GM10248 (cell line): ENCODE results near the gene ZNF549.

ENCODE experiments used
- CTCF ChIA-PET: fragments of 300-600 bp; sonication (Branson Sonifier 250); formaldehyde crosslinking; extraction: SDS; loops from one replicate; lab custom pipeline; 2021; ENCODE audit warnings: antibody characterized with exemption; lab: Yijun Ruan, JAX
- POLR2A ChIA-PET: fragments of 350-650 bp; sonication (Branson Sonifier 250); formaldehyde crosslinking; extraction: SDS; loops from one replicate; lab custom pipeline; 2020; ENCODE audit warnings: antibody characterized with exemption; lab: Yijun Ruan, JAX
- DNase-seq: peaks from one replicate; pipeline ENCODE4 v3.0.0; 2012; ENCODE audit errors: extremely low spot score
- CTCF ChIP-seq: IDR thresholded peaks from 2 replicates; pipeline ENCODE4 v1.5.1; 2012; ENCODE audit warnings: mild to moderate bottlenecking, low read depth; ENCODE audit errors: extremely low read depth, missing control alignments, control extremely low read depth

Gene ZNF549

GRCh38 chr19:57572415-57572947 is 45.3 kb downstream of the ZNF549 start:
- DNase-seq, result no peak
- CTCF ChIA-PET, result no interaction called here
- POLR2A ChIA-PET, result no interaction called here
- no peak for TF ChIP-seq CTCF

- POLR2A ChIA-PET, result no interaction called here
Measured at GRCh38 chr19:57576661-57577060, 49.5 kb downstream of the ZNF549 start.

GRCh38 chr19:57578487-57579205 is 51.5 kb downstream of the ZNF549 start, which contains the start of gene ZNF416:
Gene ZNF416, minus strand, starts transcription at chr19:57578911. Its CDS starts 207 bp downstream, at chr19:57578704.
- ChIA-PET POLR2A (no interaction called here), CTCF (no interaction called here)
- peak; percentile 99 for DNase-seq
- TF ChIP-seq CTCF, result peak; percentile 40

More at GRCh38 chr19:57576661-57577060, 49.5 kb downstream of the ZNF549 start:
- DNase-seq, result no peak
- CTCF ChIA-PET, result no interaction called here
- no peak for TF ChIP-seq CTCF

- ChIA-PET CTCF (interaction anchor here (1.4 kb wide), 1 partner anchor 314 kb away, joined by 3 read pairs; no protein-coding TSS in a partner anchor), POLR2A (no interaction called here)
- no peak for DNase-seq
- no peak for TF ChIP-seq CTCF
Measured at GRCh38 chr19:57583104-57583520, 56.0 kb downstream of the ZNF549 start.

- peak; percentile 96 for DNase-seq
- TF ChIP-seq CTCF, result peak; percentile 44
- ChIA-PET CTCF (interaction anchor here (1.4 kb wide), 1 partner anchor 314 kb away, joined by 3 read pairs; no protein-coding TSS in a partner anchor), POLR2A (no interaction called here)
Measured at GRCh38 chr19:57583521-57584416, 56.6 kb downstream of the ZNF549 start, which contains the start of gene ZIK1. Gene ZIK1, plus strand, starts transcription at chr19:57584145. Its CDS starts 212 bp downstream, at chr19:57584357.

- DNase-seq, result no peak
- ChIA-PET CTCF (no interaction called here), POLR2A (no interaction called here)
- TF ChIP-seq CTCF, result no peak
Measured at GRCh38 chr19:57587529-57587928, 60.4 kb downstream of the ZNF549 start.
